BLaER1 treated with 17β-estradiol and CSF1 and Interleukin-3, amounts not matched to agents 10 nM and 100 nM (cell line): ENCODE data around the gene WDR83.

Source experiments
- H3K27ac ChIP-seq, 11 experiments: shearing (Covaris generic); formaldehyde crosslinking; 2 replicates each; pipeline ENCODE4 v1.8.1; 2022
- H3K27me3 ChIP-seq, 11 experiments: shearing (Covaris generic); formaldehyde crosslinking; 2 replicates each; pipeline ENCODE4 v1.8.1; 2022
- H3K36me3 ChIP-seq, 11 experiments: shearing (Covaris generic); formaldehyde crosslinking; 2 replicates each; pipeline ENCODE4 v1.8.1; 2022
- H3K4me1 ChIP-seq, 10 experiments: shearing (Covaris generic); formaldehyde crosslinking; 2 replicates each; pipeline ENCODE4 v1.8.1; 2022
- H3K4me2 ChIP-seq, 11 experiments: shearing (Covaris generic); formaldehyde crosslinking; 2 replicates each; pipeline ENCODE4 v1.8.1; 2022
- H3K4me3 ChIP-seq, 10 experiments: shearing (Covaris generic); formaldehyde crosslinking; 2 replicates each; pipeline ENCODE4 v1.8.1; 2022
- H3K9ac ChIP-seq, 11 experiments: shearing (Covaris generic); formaldehyde crosslinking; 2 replicates each; pipeline ENCODE4 v1.8.1; 2022
- H3K9me3 ChIP-seq, 11 experiments: shearing (Covaris generic); formaldehyde crosslinking; replicated peaks in 1 of 11; 2 replicates each; pipeline ENCODE4 v1.8.1; 2022
- H4K20me1 ChIP-seq, 11 experiments: shearing (Covaris generic); formaldehyde crosslinking; 2 replicates each; pipeline ENCODE4 v1.8.1; 2022
- Cebpa-rat ChIP-seq, 11 experiments: shearing (Covaris generic); IDR thresholded peaks; 2 replicates each; pipeline ENCODE4 v1.8.1; 2022

Gene WDR83

GRCh38 chr19:12720296-12720695 is 53.7 kb downstream of the WDR83 start:
- H3K4me3 ChIP-seq: peak overlapping the region; percentile 71 to 90 (median 84)
- peaks cover 40 to 57% (median 54%) of the 10 kb centered on the region in 11 experiments for H3K36me3 ChIP-seq
- H3K9me3 ChIP-seq: no peaks in the 10 kb centered on the region
- no peaks in the 10 kb centered on the region for H3K27me3 ChIP-seq
- no peak for TF ChIP-seq Cebpa-rat (IDR thresholded peaks at IDR 0.05)
- H3K4me2 ChIP-seq: peak overlapping the region; percentile 94 to 100 (median 98)
- peaks cover 29 to 43% (median 37%) of the 10 kb centered on the region in 10 experiments for H3K4me1 ChIP-seq
- H3K9ac ChIP-seq: peak overlapping the region; percentile 95 to 100 (median 99)
- peaks cover 11 to 67% (median 65%) of the 10 kb centered on the region in 11 experiments; a peak in 21 of 22 replicates for H4K20me1 ChIP-seq
- peak overlapping the region in 10 of 11 experiments; percentile 90 to 99 (median 98); a peak in 18 of 22 replicates for H3K27ac ChIP-seq

GRCh38 chr19:12720851-12721655 is 54.4 kb downstream of the WDR83 start:
- Histone ChIP-seq H3K4me3 (peak overlapping the region; percentile 71 to 90 (median 84)), H3K4me2 (peak overlapping the region; percentile 94 to 100 (median 98)), H3K27me3 (no peaks in the 10 kb centered on the region), H3K9ac (peak overlapping the region; percentile 95 to 100 (median 99)), H3K4me1 (peaks cover 29 to 43% (median 37%) of the 10 kb centered on the region in 10 experiments), H3K36me3 (peaks cover 32 to 49% (median 46%) of the 10 kb centered on the region in 11 experiments), H4K20me1 (peaks cover 6 to 60% (median 58%) of the 10 kb centered on the region in 11 experiments; a peak in 21 of 22 replicates), H3K9me3 (no peaks in the 10 kb centered on the region), H3K27ac (peak overlapping the region; percentile 90 to 99 (median 98))
- no peak for TF ChIP-seq Cebpa-rat (IDR thresholded peaks at IDR 0.05)

- Histone ChIP-seq H3K27me3 (no peaks in the 10 kb centered on the region), H3K4me3 (peak overlapping the region; percentile 71 to 90 (median 84)), H3K9ac (peak overlapping the region; percentile 95 to 100 (median 99)), H4K20me1 (peaks cover 0 to 51% (median 49%) of the 10 kb centered on the region in 11 experiments; a peak in 21 of 22 replicates), H3K36me3 (peaks cover 24 to 47% (median 40%) of the 10 kb centered on the region in 11 experiments), H3K4me1 (peaks cover 29 to 43% (median 37%) of the 10 kb centered on the region in 10 experiments), H3K27ac (peak overlapping the region; percentile 90 to 99 (median 98)), H3K9me3 (no peaks in the 10 kb centered on the region), H3K4me2 (peak overlapping the region; percentile 94 to 100 (median 98))
- TF ChIP-seq Cebpa-rat (IDR thresholded peaks at IDR 0.05): no peak
Measured at GRCh38 chr19:12721656-12722565, 55.3 kb downstream of the WDR83 start.

- H3K9me3 ChIP-seq: no peaks in the 10 kb centered on the region
- H4K20me1 ChIP-seq: peaks cover 0 to 48% (median 42%) of the 10 kb centered on the region in 11 experiments; a peak in 20 of 22 replicates
- H3K27ac ChIP-seq: peak overlapping the region; percentile 90 to 99 (median 98)
- peak overlapping the region; percentile 84 to 100 (median 94) for H3K4me2 ChIP-seq
- TF ChIP-seq Cebpa-rat (IDR thresholded peaks at IDR 0.05): no peak
- peaks cover 29 to 43% (median 36%) of the 10 kb centered on the region in 10 experiments for H3K4me1 ChIP-seq
- peak overlapping the region; percentile 95 to 100 (median 99) for H3K9ac ChIP-seq
- no peaks in the 10 kb centered on the region for H3K27me3 ChIP-seq
- H3K36me3 ChIP-seq: peaks cover 19 to 47% (median 40%) of the 10 kb centered on the region in 11 experiments
- H3K4me3 ChIP-seq: peak overlapping the region; percentile 71 to 90 (median 84)
Measured at GRCh38 chr19:12722566-12723380, 56.2 kb downstream of the WDR83 start.

GRCh38 chr19:12723381-12723640 is 56.7 kb downstream of the WDR83 start:
- Histone ChIP-seq H3K9ac (peak overlapping the region; percentile 77 to 99 (median 99)), H3K4me3 (peak overlapping the region; percentile 71 to 90 (median 84)), H4K20me1 (peaks cover 0 to 48% (median 37%) of the 10 kb centered on the region in 11 experiments; a peak in 20 of 22 replicates), H3K4me2 (peak overlapping the region; percentile 76 to 99 (median 91)), H3K27ac (peak overlapping the region; percentile 18 to 99 (median 98); a peak in 21 of 22 replicates), H3K4me1 (peaks cover 27 to 41% (median 32%) of the 10 kb centered on the region in 10 experiments), H3K36me3 (peaks cover 19 to 47% (median 40%) of the 10 kb centered on the region in 11 experiments), H3K9me3 (no peaks in the 10 kb centered on the region), H3K27me3 (no peaks in the 10 kb centered on the region)
- no peak for TF ChIP-seq Cebpa-rat (IDR thresholded peaks at IDR 0.05)

- peak within 1 kb of the TSS; percentile 76 to 99 (median 91) for H3K4me2 ChIP-seq
- peak within 1 kb of the TSS; percentile 18 to 99 (median 98); a peak in 21 of 22 replicates for H3K27ac ChIP-seq
- H4K20me1 ChIP-seq: peaks cover 2 to 48% (median 37%) of the 10 kb centered on the region in 11 experiments; a peak in 21 of 22 replicates
- no peaks in the 10 kb centered on the region for H3K9me3 ChIP-seq
- peaks cover 22 to 35% (median 27%) of the 10 kb centered on the region in 10 experiments for H3K4me1 ChIP-seq
- peaks cover 19 to 47% (median 40%) of the 10 kb centered on the region in 11 experiments for H3K36me3 ChIP-seq
- TF ChIP-seq Cebpa-rat (IDR thresholded peaks at IDR 0.05): no peak
- peak within 1 kb of the TSS; percentile 71 to 90 (median 84) for H3K4me3 ChIP-seq
- peak within 1 kb of the TSS; percentile 77 to 99 (median 99) for H3K9ac ChIP-seq
- H3K27me3 ChIP-seq: no peaks in the 10 kb centered on the region
Measured at GRCh38 chr19:12723641-12724426, 57.2 kb downstream of the WDR83 start, which contains the start of gene TNPO2. Gene TNPO2 (minus strand): TSS chr19:12723932. CDS start chr19:12720977, 2,955 bp downstream.
